ENCODE data around the gene PCDHGB5.
"Not testable (repeated sequence)": the region's sequence is repeated elsewhere in the genome, so short reads cannot be mapped to it uniquely, and the experiment has no call there.

Gene PCDHGB5

GRCh38 chr5:141397756-141398551, at the start of gene PCDHGB5:
Gene PCDHGB5 (plus strand): TSS chr5:141397947. CDS start chr5:141398128, 181 bp downstream.
- not testable (repeated sequence) for DNase-seq (ENCODE audit: low read depth in 2 of 2)

GRCh38 chr5:141349917-141350619, 47.7 kb upstream of the PCDHGB5 start, which contains the start of gene PCDHGB1:
Gene PCDHGB1 (plus strand): TSS chr5:141350099. CDS start chr5:141350261, 162 bp downstream.
- no peak for DNase-seq (ENCODE audit: low read depth in 2 of 2)

- DNase-seq (ENCODE audit: low read depth in 2 of 2) = no peak
Observed at GRCh38 chr5:141351591-141351990, 46.2 kb upstream of the PCDHGB5 start.

GRCh38 chr5:141354900-141355469, 42.8 kb upstream of the PCDHGB5 start, which contains the start of gene PCDHGA4:
Gene PCDHGA4 (plus strand): TSS chr5:141355021. CDS start chr5:141355108, 87 bp downstream.
- DNase-seq (ENCODE audit: low read depth in 2 of 2) = no peak

- no peak for DNase-seq (ENCODE audit: low read depth in 2 of 2)
Observed at GRCh38 chr5:141355641-141356040, 42.1 kb upstream of the PCDHGB5 start.

- no peak for DNase-seq (ENCODE audit: low read depth in 2 of 2)
Observed at GRCh38 chr5:141356133-141356532, 41.6 kb upstream of the PCDHGB5 start.

GRCh38 chr5:141356950-141357349, 40.8 kb upstream of the PCDHGB5 start:
- DNase-seq (ENCODE audit: low read depth in 2 of 2) = no peak

GRCh38 chr5:141359790-141360426, 37.8 kb upstream of the PCDHGB5 start, which contains the start of gene PCDHGB2:
Gene PCDHGB2 (plus strand): TSS chr5:141359994. CDS start chr5:141360136, 142 bp downstream.
- DNase-seq (ENCODE audit: low read depth in 2 of 2) = no peak

GRCh38 chr5:141360685-141361084, 37.1 kb upstream of the PCDHGB5 start:
- DNase-seq (ENCODE audit: low read depth in 2 of 2) = no peak

GRCh38 chr5:141362719-141363118, 35.0 kb upstream of the PCDHGB5 start:
- DNase-seq (ENCODE audit: low read depth in 2 of 2) = no peak

GRCh38 chr5:141363952-141364660, 33.6 kb upstream of the PCDHGB5 start, which contains the start of gene PCDHGA5:
Gene PCDHGA5 (plus strand): TSS chr5:141364162. CDS start chr5:141364331, 169 bp downstream.
- DNase-seq (ENCODE audit: low read depth in 2 of 2) = no peak

- no peak for DNase-seq (ENCODE audit: low read depth in 2 of 2)
Observed at GRCh38 chr5:141366016-141366896, 31.5 kb upstream of the PCDHGB5 start.

- no peak for DNase-seq (ENCODE audit: low read depth in 2 of 2)
Observed at GRCh38 chr5:141369994-141370848, 27.5 kb upstream of the PCDHGB5 start, which contains the start of gene PCDHGB3. Gene PCDHGB3 (plus strand): TSS chr5:141370242. CDS start chr5:141370395, 153 bp downstream.

- no peak for DNase-seq (ENCODE audit: low read depth in 2 of 2)
Observed at GRCh38 chr5:141371572-141372475, 25.9 kb upstream of the PCDHGB5 start.

- no peak for DNase-seq (ENCODE audit: low read depth in 2 of 2)
Observed at GRCh38 chr5:141373673-141374317, 24.0 kb upstream of the PCDHGB5 start, which contains the start of gene PCDHGA6. Gene PCDHGA6 (plus strand): TSS chr5:141373891. CDS start chr5:141374084, 193 bp downstream.

GRCh38 chr5:141374627-141375026, 23.1 kb upstream of the PCDHGB5 start:
- no peak for DNase-seq (ENCODE audit: low read depth in 2 of 2)

All from stimulated activated CD4-positive, alpha-beta T cell treated with anti-CD3 and anti-CD28 coated beads, Interleukin-4, amount 100 ng/mL, for 48 hours (primary cell).